HG02642 (cell line): ENCODE data around the gene IL27RA.

Source experiments
- ATAC-seq: cut with Tn5 transposase; IDR thresholded peaks from one replicate; pipeline ENCODE4 v1.9.1; 2021; ENCODE audit warnings: mild to moderate bottlenecking; ENCODE audit not compliant: unreplicated experiment, poor library complexity

IL27RA gene

DNA sequence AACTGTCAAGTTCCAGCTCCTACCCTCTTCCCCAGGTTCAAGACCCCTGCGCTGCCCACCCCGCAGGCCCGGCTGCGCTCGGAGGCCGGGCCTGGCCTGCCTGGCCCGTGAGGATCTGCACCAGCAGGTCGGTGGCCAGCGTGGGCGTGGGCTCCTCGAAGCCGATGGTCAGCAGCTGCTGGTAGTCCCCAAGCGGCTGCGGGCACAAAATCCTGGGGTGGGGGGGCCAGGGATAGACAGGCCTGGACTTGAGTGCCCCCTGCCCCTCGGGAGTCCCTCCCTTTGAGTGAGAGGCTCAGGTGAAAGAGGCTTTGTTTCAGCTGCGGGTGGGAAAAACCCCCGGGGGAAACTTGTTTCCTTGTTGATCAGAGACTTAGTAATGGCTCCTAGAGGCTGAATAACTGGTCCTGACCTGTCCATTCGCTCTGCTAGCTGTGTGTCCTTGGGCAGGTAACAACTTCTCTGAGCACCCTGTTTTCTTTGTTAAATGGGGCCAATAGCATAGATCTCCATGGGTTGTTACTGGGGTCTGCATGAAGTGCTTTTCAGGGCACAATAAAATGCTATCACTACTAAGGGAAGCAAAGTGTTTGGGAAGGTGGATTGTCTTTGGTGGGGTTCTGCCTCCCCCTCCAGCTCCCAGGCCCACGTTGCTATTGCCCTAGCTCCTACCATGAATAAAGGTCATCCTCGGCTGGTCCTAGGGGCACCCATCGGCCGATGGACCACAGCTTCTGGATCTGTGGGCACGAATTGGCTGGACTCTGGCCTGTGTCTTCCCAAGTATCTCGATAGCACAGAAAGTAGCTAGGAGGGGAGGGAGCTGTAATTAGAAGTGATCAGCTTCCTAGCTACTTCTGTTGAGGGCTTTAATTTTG is 50.5 kb downstream of the IL27RA start:
- ATAC-seq: peak; percentile 18

- ATAC-seq: no peak
Measured at GRCh38 chr19:14082675-14082960, 51.1 kb downstream of the IL27RA start.

DNA sequence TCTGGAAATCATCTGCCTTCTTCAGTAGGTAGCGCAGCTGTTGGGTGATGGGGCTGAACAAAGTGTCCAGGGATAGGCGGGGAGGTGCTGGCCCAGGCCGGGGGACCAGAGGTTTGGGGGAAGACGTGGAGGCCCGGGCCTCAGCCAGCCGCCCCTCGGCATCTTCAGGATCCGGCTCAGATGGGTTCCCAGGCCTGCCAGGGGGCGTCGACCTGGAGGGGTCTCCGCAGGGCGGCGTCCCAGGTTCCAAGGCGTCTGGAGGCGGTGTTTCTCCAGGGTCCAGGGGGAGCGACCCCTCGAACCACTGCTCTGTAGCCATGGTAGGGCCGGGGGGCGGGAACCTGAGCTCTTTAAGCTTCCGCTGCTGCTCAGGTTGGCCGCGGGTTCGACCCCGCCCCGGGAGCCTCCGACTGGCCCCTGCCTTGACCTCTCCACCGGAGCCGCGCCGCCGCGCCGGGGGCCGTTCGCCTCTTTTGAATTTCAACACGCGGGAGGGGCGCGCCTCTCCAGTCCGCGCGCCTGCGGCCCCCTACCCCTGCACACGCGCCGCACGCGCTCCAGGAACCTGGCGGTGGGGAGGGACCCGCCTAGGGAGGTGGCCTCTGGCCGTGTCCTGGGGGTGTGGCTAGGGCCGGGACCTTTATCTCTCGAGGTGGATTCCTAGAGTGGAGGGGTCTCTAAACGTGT is 53.9 kb downstream of the IL27RA start, which contains the start of gene C19orf67:
C19orf67 (minus strand) TSS at position 475 of the 687 bp plus-strand sequence; CDS start at position 319, 156 bp downstream.
- ATAC-seq: no peak

DNA sequence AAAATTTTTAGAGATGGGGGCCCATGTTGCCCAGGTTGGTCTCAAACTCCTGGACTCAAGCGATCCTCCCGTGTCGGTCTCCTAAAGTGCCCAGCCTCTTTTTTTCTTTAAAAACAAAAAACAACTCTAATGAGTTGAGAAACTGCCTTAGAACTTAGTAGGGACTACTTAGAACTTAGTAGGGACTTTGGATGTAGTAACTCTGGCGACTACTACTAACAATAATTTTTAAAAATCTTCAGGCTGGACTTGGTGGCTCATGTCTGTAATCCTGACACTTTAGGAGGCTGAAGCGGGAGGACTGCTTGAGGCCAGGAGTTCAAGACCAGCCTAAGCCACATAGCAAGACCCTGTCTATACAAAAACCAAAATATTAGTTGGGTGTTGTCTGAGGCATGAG is 54.5 kb downstream of the IL27RA start:
- no peak for ATAC-seq

DNA sequence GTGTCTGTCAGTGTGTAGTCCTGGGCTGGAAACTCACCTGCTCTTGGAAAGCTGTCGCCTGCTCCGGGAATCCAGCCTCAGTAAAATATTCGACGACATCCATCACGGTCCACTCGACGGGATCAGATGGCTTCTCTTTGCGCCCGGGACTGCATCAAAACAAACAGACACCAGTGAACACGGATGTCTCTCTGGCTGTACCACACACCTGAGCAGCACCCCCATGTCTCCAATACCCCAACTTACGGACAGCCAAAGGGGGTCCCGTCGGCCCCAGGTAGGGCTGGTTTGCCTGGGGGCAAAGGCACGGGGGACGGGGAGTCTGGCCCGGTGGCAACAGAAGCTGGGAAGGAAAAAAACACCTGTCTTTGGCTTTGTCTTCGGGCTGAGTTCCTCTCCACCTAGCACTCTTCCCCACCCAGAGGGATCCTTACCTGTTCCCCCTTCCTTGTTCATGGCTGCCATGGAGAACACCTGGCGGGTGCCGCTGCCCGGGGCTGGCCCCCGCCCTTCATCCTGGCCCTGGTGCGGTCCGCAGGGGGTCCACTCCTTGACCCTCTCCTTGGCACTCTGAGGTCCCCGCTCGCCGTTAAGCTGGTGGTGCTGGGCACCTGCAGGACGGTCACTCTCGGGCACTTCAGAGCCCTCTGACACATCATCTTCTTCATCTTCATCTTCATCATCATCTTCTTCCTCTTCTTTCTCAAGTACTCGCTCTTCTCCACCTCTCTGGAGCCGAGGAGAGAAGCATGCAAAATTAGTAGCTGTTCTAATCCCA is 57.3 kb downstream of the IL27RA start:
- no peak for ATAC-seq

GRCh38 chr19:14089412-14089661 is 57.8 kb downstream of the IL27RA start:
- ATAC-seq: no peak

GRCh38 chr19:14089662-14090508 is 58.3 kb downstream of the IL27RA start:
- ATAC-seq: peak; percentile 20

DNA sequence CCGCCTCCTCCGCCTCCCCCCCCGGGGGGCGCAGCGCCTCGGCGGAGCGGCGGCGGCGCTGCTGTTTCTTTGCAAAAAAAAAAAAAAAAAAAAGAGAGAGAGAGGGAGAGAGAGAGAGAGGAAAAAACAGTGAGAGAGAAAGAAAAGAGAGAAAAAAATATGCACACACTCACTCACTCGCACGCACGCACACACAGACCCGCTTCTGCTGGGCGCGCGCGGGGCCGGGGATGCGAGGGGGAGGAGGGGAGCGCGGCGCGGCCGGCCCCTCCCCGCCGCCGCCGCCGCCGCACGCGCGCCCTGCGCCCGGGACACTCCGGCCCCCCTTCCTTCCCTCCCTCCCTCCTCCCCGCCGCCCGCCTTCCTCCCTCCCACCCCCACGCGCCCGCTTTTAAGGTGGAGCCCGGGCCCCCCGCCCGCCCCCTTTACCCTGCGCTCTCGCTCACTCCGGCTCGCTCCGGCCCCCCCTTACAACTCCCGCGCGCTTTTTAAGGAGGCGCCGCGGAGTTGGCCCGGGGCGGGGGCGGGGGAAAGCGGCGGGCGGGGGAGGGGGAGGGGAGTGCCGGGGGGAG is 59.0 kb downstream of the IL27RA start, which contains the start of gene SAMD1:
SAMD1 (minus strand) TSS at position 243 of the 572 bp plus-strand sequence.
- peak; percentile 49 for ATAC-seq

DNA sequence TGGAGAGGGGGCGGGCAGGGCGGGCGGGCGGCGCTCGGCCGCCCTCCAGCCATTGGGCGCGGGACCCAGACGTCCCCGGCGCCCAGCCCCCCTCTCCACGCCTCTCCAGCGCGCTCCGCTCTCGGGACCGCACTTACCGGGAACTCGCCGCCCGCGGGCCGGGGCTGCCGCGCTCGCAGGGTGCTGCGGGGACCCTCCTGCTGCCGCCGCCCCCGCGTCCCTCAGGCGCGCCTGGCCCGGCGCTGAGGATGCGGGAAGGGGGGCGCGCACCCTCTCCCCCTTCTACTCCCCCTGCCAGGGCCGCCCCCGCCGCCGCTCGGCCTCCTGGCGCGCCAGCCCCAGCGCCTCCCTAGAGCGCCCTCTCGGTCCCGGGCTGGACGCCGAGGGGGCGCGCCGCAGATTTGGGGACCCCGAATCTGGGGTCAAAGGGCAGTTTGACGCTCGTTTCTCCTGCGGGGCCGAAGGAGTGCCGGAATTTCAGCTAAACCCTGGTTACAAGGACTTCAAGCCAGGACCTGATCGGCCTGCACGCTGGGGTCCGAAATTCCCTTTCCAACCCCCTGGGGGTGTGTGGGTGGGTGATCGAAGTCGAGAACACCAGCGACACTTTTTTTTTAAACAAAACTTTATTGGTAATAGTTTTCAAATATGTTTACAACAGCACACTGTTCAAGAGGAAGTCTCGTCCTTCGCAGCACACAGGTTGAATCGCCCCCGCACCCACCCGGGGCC is 59.7 kb downstream of the IL27RA start:
- peak; percentile 65 for ATAC-seq

DNA sequence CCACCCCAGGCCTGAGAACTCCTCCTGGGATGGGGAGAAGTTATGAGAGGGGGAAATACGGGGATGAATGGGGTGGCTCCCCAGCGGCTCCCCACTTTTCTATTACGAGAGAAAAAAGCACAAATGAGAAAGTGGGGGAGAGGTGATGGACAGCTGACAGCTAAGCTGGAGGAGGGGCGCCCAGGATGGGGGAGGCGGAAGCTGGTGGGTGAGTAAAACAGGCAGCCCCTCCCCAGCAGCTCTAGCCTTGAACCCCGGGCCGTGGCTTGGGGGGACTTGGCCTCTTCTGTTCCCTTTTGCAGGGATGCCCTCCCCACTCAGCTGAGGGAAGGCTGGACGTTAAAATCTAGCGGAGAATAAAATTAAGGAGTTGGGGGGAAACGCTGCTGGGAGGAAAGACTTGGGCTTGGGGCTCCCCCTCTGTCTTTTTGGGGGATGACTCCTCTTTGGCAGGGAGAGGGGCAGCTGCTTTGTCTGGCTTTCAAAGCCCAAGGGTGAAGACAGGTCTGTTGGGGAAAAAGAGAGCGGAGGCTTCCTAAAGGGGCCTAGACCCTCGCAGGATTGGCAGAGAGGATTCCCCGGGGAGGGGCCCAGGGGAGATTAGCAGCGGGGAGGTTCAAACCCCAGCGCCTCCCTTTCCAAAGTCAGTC is 60.4 kb downstream of the IL27RA start:
- ATAC-seq: peak; percentile 6

GRCh38 chr19:14093117-14093823 is 61.7 kb downstream of the IL27RA start:
- ATAC-seq: no peak

DNA sequence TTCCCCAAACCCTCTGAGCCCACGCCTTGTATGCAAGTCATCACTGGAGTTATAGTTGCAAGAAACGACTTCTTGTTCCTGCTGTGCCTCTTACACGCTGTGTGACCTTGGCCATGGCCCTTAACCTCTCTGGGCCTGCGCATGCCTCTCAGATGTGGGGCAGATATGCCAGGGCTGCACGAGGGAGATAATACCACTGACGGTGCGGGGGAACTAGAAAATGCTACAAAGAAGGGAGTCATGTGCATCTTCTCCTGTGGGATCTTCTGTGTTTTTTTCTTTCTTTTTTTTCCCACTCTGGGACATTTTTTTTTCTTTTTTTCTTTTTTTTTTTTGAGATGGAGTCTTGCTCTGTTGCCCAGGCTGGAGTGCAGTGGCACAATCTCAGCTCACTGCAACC is 63.3 kb downstream of the IL27RA start:
- ATAC-seq: no peak

GRCh38 chr19:14096272-14096992 is 64.9 kb downstream of the IL27RA start:
- no peak for ATAC-seq

GRCh38 chr19:14097532-14098151 is 66.1 kb downstream of the IL27RA start:
- no peak for ATAC-seq

- ATAC-seq: no peak
Measured at GRCh38 chr19:14101003-14101545, 69.5 kb downstream of the IL27RA start.

GRCh38 chr19:14102102-14102696 is 70.6 kb downstream of the IL27RA start:
- no peak for ATAC-seq
